Endothelial cell (in vitro differentiated cells): ENCODE measurements around the gene DST. TPM values are rescaled to one million over a fixed set of nuclear protein-coding genes. Genes with fewer than 3 reads are reported as not detected.

ENCODE experiments used
- DNase-seq: peaks from one replicate; pipeline ENCODE4 v3.0.0; 2021; ENCODE audit warnings: low spot score
- H3K27ac Mint-ChIP-seq: one replicate; pipeline ENCODE4 v1.8.0; 2021; ENCODE audit warnings: mixed read lengths, inconsistent platforms; ENCODE audit not compliant: unreplicated experiment
- H3K27me3 Mint-ChIP-seq: one replicate; pipeline ENCODE4 v1.8.0; 2021; ENCODE audit warnings: mild to moderate bottlenecking, moderate library complexity, mixed read lengths, inconsistent platforms; ENCODE audit not compliant: unreplicated experiment
- H3K36me3 Mint-ChIP-seq: one replicate; pipeline ENCODE4 v1.8.0; 2021; ENCODE audit warnings: mild to moderate bottlenecking, low read depth, mixed read lengths, inconsistent platforms; ENCODE audit not compliant: unreplicated experiment
- H3K4me1 Mint-ChIP-seq: one replicate; pipeline ENCODE4 v1.8.0; 2021; ENCODE audit warnings: mild to moderate bottlenecking, mixed read lengths, inconsistent platforms; ENCODE audit not compliant: unreplicated experiment
- H3K4me3 Mint-ChIP-seq: one replicate; pipeline ENCODE4 v1.8.0; 2021; ENCODE audit warnings: mild to moderate bottlenecking, mixed read lengths, inconsistent platforms; ENCODE audit not compliant: unreplicated experiment
- H3K9me3 Mint-ChIP-seq: one replicate; pipeline ENCODE4 v1.8.0; 2021; ENCODE audit warnings: mixed read lengths, inconsistent platforms; ENCODE audit not compliant: unreplicated experiment
- total RNA-seq: library from RNA; stranded (reverse); fragmentation: NEBNext Ultra II Directional; extraction: Animal tissue kit (Norgen Biotek cat#: 25700); gene quantifications from one replicate; pipeline ENCODE4 v1.2.1, GENCODE V29; 2021; ENCODE audit not compliant: unreplicated experiment
- TF ChIP-seq, protein P1 (sequence below): fragments of 200-600 bp; sonication (generic); IDR thresholded peaks from one replicate; pipeline ENCODE4 v1.5.0; 2021; ENCODE audit warnings: antibody characterized with exemption; ENCODE audit not compliant: unreplicated experiment

The DST gene
- total RNA-seq, 1 donor from 2014 or later, result 284 TPM

DNA sequence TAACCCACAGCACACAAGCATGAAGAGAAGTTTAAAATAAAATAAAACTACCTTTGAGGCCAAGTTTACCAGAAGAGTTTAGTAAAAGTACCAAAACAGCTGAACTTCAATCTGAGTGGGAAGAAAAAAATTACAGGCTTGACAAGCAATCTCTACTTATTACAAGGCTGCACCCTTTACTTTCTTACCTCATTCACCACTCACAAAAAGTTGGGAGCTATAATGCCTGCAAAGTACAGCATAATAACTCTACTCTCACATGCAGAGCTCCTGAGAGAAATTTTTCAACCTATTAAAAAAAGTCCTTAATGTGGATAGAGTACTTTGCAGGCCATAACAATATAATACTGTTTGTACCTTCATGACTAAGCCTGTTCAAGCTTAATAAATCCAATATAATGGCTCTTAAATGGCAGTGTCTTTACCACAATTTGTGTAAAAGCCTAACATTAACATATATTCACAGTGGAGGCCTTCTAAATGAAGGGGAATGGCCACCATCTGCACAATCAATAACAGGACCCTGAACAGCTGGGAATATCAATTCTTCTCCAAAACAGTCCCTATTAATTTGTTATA, 103.1 kb downstream of the DST start:
- H3K36me3 Mint-ChIP-seq, result no peaks in the 10 kb centered on the region
- peaks cover 7% of the 10 kb centered on the region for H3K4me1 Mint-ChIP-seq
- no peaks in the 10 kb centered on the region for H3K9me3 Mint-ChIP-seq
- TF ChIP-seq, protein P1, sequence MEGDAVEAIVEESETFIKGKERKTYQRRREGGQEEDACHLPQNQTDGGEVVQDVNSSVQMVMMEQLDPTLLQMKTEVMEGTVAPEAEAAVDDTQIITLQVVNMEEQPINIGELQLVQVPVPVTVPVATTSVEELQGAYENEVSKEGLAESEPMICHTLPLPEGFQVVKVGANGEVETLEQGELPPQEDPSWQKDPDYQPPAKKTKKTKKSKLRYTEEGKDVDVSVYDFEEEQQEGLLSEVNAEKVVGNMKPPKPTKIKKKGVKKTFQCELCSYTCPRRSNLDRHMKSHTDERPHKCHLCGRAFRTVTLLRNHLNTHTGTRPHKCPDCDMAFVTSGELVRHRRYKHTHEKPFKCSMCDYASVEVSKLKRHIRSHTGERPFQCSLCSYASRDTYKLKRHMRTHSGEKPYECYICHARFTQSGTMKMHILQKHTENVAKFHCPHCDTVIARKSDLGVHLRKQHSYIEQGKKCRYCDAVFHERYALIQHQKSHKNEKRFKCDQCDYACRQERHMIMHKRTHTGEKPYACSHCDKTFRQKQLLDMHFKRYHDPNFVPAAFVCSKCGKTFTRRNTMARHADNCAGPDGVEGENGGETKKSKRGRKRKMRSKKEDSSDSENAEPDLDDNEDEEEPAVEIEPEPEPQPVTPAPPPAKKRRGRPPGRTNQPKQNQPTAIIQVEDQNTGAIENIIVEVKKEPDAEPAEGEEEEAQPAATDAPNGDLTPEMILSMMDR, result no peak
- no peak overlapping the region for H3K4me3 Mint-ChIP-seq
- DNase-seq, result no peak
- H3K27me3 Mint-ChIP-seq, result no peaks in the 10 kb centered on the region
- no peak overlapping the region for H3K27ac Mint-ChIP-seq

DNA sequence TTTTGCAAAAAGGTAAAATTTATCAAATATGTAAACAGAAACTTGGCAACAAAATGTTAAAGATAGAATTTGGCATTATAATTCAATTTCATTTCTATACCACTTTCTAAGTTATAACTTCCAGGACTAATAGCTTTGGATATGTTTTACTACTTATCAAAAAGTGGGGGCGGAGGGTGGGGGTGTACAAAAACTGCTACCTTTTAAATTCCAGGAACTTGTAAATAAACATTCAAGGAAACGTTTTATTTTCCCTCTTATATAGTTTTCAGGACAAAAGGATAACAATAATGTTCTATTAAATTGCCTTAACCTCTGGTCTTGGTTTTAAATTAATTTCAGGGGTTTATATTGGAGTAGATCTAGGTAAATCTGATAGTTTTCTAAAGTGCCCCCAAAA, 103.8 kb downstream of the DST start:
- Mint-ChIP-seq H3K9me3 (no peaks in the 10 kb centered on the region), H3K4me1 (peaks cover 7% of the 10 kb centered on the region), H3K4me3 (no peak overlapping the region), H3K36me3 (no peaks in the 10 kb centered on the region), H3K27ac (no peak overlapping the region), H3K27me3 (no peaks in the 10 kb centered on the region)
- TF ChIP-seq, protein P1, result no peak
- DNase-seq, result no peak

- Mint-ChIP-seq H3K4me1 (peaks cover 7% of the 10 kb centered on the region), H3K9me3 (no peaks in the 10 kb centered on the region), H3K4me3 (no peak overlapping the region), H3K36me3 (peaks cover 2% of the 10 kb centered on the region), H3K27me3 (no peaks in the 10 kb centered on the region), H3K27ac (no peak overlapping the region)
- no peak for DNase-seq
- TF ChIP-seq, protein P1, result no peak
These were observed 105.4 kb downstream of the DST start for GRCh38 chr6:56537223-56537770.

- TF ChIP-seq, protein P1, result no peak
- H3K27me3 Mint-ChIP-seq, result no peaks in the 10 kb centered on the region
- no peak overlapping the region for H3K4me3 Mint-ChIP-seq
- H3K9me3 Mint-ChIP-seq, result no peaks in the 10 kb centered on the region
- peaks cover 7% of the 10 kb centered on the region for H3K4me1 Mint-ChIP-seq
- H3K27ac Mint-ChIP-seq, result no peak overlapping the region
- DNase-seq, result no peak
- H3K36me3 Mint-ChIP-seq, result peaks cover 4% of the 10 kb centered on the region
These were observed 106.2 kb downstream of the DST start for GRCh38 chr6:56536536-56536935.

- Mint-ChIP-seq H3K4me1 (peaks cover 7% of the 10 kb centered on the region), H3K36me3 (peaks cover 4% of the 10 kb centered on the region), H3K27me3 (no peaks in the 10 kb centered on the region), H3K4me3 (no peak overlapping the region), H3K27ac (no peak overlapping the region), H3K9me3 (no peaks in the 10 kb centered on the region)
- TF ChIP-seq, protein P1, result no peak
- no peak for DNase-seq
These were observed 107.1 kb downstream of the DST start for GRCh38 chr6:56535626-56536025.
